Measurements from ENCODE around the gene AADAC. TPM values are rescaled to one million over a fixed set of nuclear protein-coding genes. Genes with fewer than 3 reads are reported as not detected.

AADAC gene
- polyA plus RNA-seq, 1 of the 3 experiments (the other 2 are of a cell fraction), result 1.2 TPM

DNA sequence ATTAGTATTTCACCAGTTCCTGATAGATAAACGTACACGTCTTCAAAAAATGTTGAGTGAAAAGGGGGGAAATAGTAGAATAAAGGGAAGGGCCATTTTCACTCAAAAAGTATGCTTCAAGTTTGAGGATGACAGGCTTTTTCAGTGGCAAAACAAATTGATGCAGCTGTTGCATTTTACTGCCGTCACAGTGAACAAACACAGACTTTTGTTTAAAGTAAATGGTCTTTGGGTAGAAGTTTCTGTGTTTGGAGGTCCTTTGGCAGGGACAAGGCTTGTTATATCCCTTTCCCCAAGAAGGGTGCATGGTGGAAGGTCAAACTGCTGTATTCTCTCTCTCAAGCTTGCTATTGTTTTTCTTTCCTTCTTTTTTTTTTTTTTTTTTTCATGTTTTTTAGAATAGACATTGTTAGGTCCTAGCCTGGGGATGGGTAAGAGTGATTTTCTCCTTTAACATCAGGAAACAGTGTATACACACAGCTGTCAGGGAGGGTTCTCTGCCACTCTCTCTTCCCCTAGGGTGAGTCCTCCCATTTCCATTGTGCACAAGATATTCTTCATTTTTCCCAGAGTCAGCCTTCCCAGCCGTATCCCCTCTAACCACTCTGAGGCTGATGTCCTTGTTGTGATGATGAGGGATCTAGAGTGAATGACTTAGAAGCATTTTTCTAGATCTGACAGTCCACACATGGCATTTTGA, 52.9 kb downstream of the AADAC start (continued):
- TF ChIP-seq, protein P1, sequence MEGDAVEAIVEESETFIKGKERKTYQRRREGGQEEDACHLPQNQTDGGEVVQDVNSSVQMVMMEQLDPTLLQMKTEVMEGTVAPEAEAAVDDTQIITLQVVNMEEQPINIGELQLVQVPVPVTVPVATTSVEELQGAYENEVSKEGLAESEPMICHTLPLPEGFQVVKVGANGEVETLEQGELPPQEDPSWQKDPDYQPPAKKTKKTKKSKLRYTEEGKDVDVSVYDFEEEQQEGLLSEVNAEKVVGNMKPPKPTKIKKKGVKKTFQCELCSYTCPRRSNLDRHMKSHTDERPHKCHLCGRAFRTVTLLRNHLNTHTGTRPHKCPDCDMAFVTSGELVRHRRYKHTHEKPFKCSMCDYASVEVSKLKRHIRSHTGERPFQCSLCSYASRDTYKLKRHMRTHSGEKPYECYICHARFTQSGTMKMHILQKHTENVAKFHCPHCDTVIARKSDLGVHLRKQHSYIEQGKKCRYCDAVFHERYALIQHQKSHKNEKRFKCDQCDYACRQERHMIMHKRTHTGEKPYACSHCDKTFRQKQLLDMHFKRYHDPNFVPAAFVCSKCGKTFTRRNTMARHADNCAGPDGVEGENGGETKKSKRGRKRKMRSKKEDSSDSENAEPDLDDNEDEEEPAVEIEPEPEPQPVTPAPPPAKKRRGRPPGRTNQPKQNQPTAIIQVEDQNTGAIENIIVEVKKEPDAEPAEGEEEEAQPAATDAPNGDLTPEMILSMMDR (IDR thresholded peaks at IDR 0.05), result no peak
- no peak for TF ChIP-seq RAD21 (IDR thresholded peaks at IDR 0.05; ENCODE audit: low read length)

- peaks cover 56% of the 10 kb centered on the region for H3F3A ChIP-seq (replicated peaks; ENCODE audit: insufficient read depth)
- 19% methylated on average over 1 of the region's 1 CpG for WGBS (ENCODE audit: low lambda C conversion rate)
- TF ChIP-seq FOXM1 (IDR thresholded peaks at IDR 0.05; ENCODE audit: low read depth) (no peak), TCF12 (IDR thresholded peaks at IDR 0.05) (no peak), CHD2 (IDR thresholded peaks at IDR 0.05; ENCODE audit: low read length, partially characterized antibody) (no peak), RFX5 (IDR thresholded peaks at IDR 0.05; ENCODE audit: low read length) (no peak), SIN3A (IDR thresholded peaks at IDR 0.05; ENCODE audit: borderline replicate concordance, low read depth, low read length) (no peak), NFIC (IDR thresholded peaks at IDR 0.05; ENCODE audit: borderline replicate concordance) (no peak), EP300 (IDR thresholded peaks at IDR 0.05; ENCODE audit: borderline replicate concordance in 1 of 2, low read depth in 1 of 2, low read length in 1 of 2) (no peak), SMC3 (IDR thresholded peaks at IDR 0.05; ENCODE audit: low read depth, low read length) (no peak), GATA2 (CRISPR knock-in tag; IDR thresholded peaks at IDR 0.05) (no peak), ELF1 (IDR thresholded peaks at IDR 0.05) (no peak), EZH2phosphoT487 (IDR thresholded peaks at IDR 0.05; ENCODE audit: borderline replicate concordance, low read depth) (no peak), FOXJ3 (CRISPR knock-in tag; IDR thresholded peaks at IDR 0.05) (no peak), TAF1 (IDR thresholded peaks at IDR 0.05; ENCODE audit: borderline replicate concordance, low read depth, low read length) (no peak), MXI1 (IDR thresholded peaks at IDR 0.05; ENCODE audit: low read depth, low read length) (no peak), GABPA (IDR thresholded peaks at IDR 0.05; ENCODE audit: low read depth) (no peak), FOSL2 (IDR thresholded peaks at IDR 0.05; ENCODE audit: borderline replicate concordance, low read depth) (no peak)
- TF ChIP-seq, protein P2, sequence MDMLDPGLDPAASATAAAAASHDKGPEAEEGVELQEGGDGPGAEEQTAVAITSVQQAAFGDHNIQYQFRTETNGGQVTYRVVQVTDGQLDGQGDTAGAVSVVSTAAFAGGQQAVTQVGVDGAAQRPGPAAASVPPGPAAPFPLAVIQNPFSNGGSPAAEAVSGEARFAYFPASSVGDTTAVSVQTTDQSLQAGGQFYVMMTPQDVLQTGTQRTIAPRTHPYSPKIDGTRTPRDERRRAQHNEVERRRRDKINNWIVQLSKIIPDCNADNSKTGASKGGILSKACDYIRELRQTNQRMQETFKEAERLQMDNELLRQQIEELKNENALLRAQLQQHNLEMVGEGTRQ (IDR thresholded peaks at IDR 0.05; ENCODE audit: borderline replicate concordance, low read depth, low read length), result no peak
- TF ChIP-seq, protein P3, sequence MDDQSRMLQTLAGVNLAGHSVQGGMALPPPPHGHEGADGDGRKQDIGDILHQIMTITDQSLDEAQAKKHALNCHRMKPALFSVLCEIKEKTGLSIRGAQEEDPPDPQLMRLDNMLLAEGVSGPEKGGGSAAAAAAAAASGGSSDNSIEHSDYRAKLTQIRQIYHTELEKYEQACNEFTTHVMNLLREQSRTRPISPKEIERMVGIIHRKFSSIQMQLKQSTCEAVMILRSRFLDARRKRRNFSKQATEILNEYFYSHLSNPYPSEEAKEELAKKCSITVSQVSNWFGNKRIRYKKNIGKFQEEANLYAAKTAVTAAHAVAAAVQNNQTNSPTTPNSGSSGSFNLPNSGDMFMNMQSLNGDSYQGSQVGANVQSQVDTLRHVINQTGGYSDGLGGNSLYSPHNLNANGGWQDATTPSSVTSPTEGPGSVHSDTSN (IDR thresholded peaks at IDR 0.05), result no peak
- TF ChIP-seq, protein P1 (IDR thresholded peaks at IDR 0.05), result no peak
- TF ChIP-seq, protein P4, sequence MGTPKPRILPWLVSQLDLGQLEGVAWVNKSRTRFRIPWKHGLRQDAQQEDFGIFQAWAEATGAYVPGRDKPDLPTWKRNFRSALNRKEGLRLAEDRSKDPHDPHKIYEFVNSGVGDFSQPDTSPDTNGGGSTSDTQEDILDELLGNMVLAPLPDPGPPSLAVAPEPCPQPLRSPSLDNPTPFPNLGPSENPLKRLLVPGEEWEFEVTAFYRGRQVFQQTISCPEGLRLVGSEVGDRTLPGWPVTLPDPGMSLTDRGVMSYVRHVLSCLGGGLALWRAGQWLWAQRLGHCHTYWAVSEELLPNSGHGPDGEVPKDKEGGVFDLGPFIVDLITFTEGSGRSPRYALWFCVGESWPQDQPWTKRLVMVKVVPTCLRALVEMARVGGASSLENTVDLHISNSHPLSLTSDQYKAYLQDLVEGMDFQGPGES (IDR thresholded peaks at IDR 0.05; ENCODE audit: low read depth, low read length), result no peak
Observed at GRCh38 chr3:151867666-151868065, 53.8 kb downstream of the AADAC start.

More at GRCh38 chr3:151867666-151868065, 53.8 kb downstream of the AADAC start:
- Histone ChIP-seq H3K4me1 (ENCODE audit: control insufficient read depth in 1 of 2, insufficient read depth in 2 of 2, low read depth in 1 of 2, low read length in 1 of 2) (peaks cover 0 to 34% of the 10 kb centered on the region in 2 experiments; a peak in 3 of 4 replicates), H4K20me1 (ENCODE audit: insufficient read depth) (no peaks in the 10 kb centered on the region), H3K9me2 (no peaks in the 10 kb centered on the region), H3K9me3 (no peaks in the 10 kb centered on the region), H3K27me3 (ENCODE audit: insufficient read depth) (no peaks in the 10 kb centered on the region), H2AFZ (ENCODE audit: low read depth) (peak overlapping the region; percentile 3; the same call in 1 of the 2 replicates), H3K4me2 (no peak overlapping the region), H3K36me3 (replicated peaks in 1 of 2; ENCODE audit: control insufficient read depth in 1 of 2, insufficient read depth in 2 of 2, low read length in 1 of 2) (no peaks in the 10 kb centered on the region), H3K4me3 (ENCODE audit: low read depth in 2 of 2, low read length in 1 of 2) (no peak overlapping the region), H3K9ac (no peak overlapping the region), H3K79me2 (ENCODE audit: insufficient read depth) (peaks cover 26% of the 10 kb centered on the region), H3K27ac (ENCODE audit: low read depth in 2 of 2, low read length in 1 of 2) (peak overlapping the region; percentile 74 to 76; a peak in 3 of 4 replicates)
- POLR2A ChIA-PET, result no interaction called here
- no peak for DNase-seq
- CTCF ChIA-PET, result interaction anchor here (0.9 kb wide), 1 partner anchor 30 kb away, joined by 3 read pairs; no protein-coding TSS in a partner anchor

All from SK-N-SH (cell line).